Keratinocyte (primary cell): ENCODE results near the gene GDPD5.

Experiments
- CTCF ChIP-seq, 3 experiments: IDR thresholded peaks in 1 of 3; conservative IDR thresholded peaks in 1 of 3; optimal IDR thresholded peaks in 1 of 3; 2 replicates in 2 of 3; 3 replicates in 1 of 3; pipeline versions ENCODE3 to v1.5.1; 2011; ENCODE audit warnings: low read length in 3 of 3, mild to moderate bottlenecking in 3 of 3, moderate library complexity in 2 of 3, control low read depth in 1 of 3, inconsistent platforms in 1 of 3; ENCODE audit not compliant: insufficient read depth in 2 of 3; ENCODE audit errors: extremely low read depth in 1 of 3
- EZH2 ChIP-seq: IDR thresholded peaks from one replicate; pipeline ENCODE4 v1.6.1; 2012; ENCODE audit warnings: inconsistent platforms, mild to moderate bottlenecking, low read length, moderate library complexity

GRCh38 chr11:75420224-75421034 lies 105.3 kb downstream of the GDPD5 start:
- TF ChIP-seq CTCF (optimal IDR thresholded peaks at IDR 0.05 in 1 of 3, IDR thresholded peaks at IDR 0.05 in 1 of 3, conservative IDR thresholded peaks at IDR 0.05 in 1 of 3; ENCODE audit: extremely low read depth in 1 of 3, insufficient read depth in 2 of 3, low read length in 3 of 3) (no peak), EZH2 (no peak)
